Fibroblast of lung (primary cell): ENCODE results near the gene NET1.

ENCODE experiments used
- CTCF ChIP-seq, 2 donors: IDR thresholded peaks in 1 of 2; conservative IDR thresholded peaks in 1 of 2; 1 replicate in 1 of 2; 2 replicates in 1 of 2; pipeline ENCODE4 v1.5.1; 2011 to 2012; ENCODE audit warnings: low read length in 2 of 2, control low read depth in 1 of 2, inconsistent platforms in 1 of 2, low read depth in 1 of 2, mild to moderate bottlenecking in 1 of 2
- EZH2 ChIP-seq: IDR thresholded peaks from 2 replicates; pipeline ENCODE4 v1.5.1; 2012; ENCODE audit warnings: low read length, control low read depth, mild to moderate bottlenecking; ENCODE audit errors: missing control alignments

GRCh38 chr10:5441106-5441505 lies 28.7 kb downstream of the NET1 start:
- no peak for TF ChIP-seq CTCF (conservative IDR thresholded peaks at IDR 0.05 in 1 of 2, IDR thresholded peaks at IDR 0.05 in 1 of 2; ENCODE audit: low read depth in 1 of 2, low read length in 2 of 2)
- no peak for TF ChIP-seq EZH2
